Limb (tissue), 2 donors: Measurements from ENCODE around the gene CHIT1.

Experiments used
- DNase-seq, 2 donors: peaks; one replicate each; pipeline ENCODE4 v3.0.0-alpha.2; 2016; ENCODE audit errors: extremely low spot score in 2 of 2

The CHIT1 gene

DNA sequence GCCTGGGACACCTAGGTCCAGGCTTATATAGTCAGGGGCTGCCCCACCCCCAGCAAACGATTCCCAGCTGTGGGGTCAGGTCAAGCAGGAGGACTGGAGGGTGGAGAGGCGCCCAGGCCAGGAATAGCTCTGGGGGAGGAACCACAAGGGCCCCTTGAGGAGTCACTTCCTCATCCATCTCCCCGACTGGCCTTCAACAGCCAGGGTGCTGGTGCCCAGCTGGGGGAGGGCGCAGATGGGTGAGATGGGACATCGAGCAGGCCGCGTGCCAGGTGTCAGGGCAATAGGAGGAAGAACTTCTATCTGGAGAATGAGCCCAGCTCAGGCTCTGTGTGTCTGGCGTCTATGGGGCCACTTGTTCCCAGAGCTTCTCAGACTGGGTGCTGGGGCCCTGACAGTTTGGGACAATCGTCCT is 53.6 kb downstream of the CHIT1 start:
- peak in 1 of 2 donors; percentile 49 for DNase-seq

DNA sequence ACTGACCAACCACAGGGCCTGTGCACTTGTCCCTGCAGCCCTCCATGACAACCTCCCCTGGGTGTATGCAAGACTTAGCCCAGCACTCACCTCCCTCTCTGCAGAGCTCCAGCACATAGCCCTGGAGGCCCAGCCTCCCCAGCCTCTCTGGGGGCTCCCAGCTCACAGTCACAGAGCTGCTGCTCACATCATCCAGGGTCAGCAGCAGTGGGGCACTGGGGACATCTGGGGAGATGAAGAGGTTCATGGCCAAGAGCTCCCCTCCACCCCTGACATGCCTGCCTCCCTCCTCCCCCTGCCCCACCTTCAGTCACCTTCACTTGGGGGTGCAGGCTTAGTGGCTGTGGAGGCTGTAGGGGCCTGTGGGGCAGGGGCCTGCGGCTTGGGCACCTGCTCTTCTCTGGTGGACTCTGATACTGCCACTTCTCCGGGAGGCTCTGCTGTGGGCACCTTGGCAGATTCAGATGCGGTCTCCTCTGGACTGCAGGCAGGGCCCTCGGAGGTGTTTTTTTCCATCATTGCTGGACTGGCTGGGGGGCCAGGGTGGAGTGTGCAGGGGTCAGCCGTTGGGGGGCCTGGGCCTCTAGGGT is 54.1 kb downstream of the CHIT1 start, which contains the start of gene MYBPH:
TSS of gene MYBPH (minus strand) at position 590 of the 590 bp plus-strand sequence. CDS start at position 519, 71 bp downstream.
- no peak for DNase-seq

DNA sequence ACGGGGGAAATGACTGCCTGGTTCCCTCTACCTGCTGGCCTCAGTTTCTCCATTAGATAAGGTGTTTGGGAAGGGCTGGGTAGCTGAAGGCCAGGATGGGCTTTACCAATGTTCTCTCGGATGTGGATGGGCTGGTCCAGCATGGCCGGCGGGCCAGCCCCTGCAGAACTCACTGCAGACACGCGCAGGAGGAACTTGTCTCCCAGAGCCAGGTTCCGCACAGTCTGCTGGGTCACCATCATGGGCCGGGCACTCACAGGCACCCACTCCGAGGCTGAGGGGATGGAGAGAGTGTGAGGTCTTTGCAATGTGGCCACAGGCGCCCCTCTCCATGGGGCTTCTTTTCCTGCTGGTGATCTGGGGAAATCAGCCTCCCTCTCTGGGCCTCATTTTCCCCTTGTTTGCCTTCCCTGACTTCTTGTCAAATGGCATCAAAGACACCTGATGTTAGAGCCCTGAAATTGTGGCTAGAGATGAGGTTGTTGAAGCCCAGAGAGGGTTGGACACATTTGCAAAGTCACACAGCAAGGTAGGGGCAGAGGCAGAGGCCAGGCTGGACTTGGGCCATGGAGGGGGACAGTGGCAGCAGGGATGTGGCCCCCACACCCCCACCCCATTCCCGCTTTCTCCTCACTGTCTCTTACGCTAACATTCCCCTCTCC is 55.0 kb downstream of the CHIT1 start:
- no peak for DNase-seq

DNA sequence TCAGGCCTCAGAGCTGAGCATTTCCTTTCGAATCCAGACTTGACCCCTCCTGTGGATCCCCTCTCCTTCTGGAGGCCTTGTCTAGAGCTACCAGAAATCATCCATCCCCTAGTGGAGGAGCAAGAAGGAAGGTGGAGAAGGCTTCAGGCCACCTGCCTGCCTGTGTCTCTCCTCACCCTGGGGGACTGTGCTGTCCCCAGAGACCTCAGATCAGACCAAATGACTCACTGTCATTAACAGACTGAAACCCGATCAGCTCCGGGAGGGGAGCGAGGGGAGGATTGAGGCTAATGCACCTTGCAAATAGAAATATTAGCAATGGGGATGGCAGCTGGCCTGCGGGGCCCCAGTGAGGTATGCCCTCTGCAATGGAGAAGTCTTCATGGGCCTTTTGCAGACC is 55.9 kb downstream of the CHIT1 start:
- DNase-seq: no peak

DNA sequence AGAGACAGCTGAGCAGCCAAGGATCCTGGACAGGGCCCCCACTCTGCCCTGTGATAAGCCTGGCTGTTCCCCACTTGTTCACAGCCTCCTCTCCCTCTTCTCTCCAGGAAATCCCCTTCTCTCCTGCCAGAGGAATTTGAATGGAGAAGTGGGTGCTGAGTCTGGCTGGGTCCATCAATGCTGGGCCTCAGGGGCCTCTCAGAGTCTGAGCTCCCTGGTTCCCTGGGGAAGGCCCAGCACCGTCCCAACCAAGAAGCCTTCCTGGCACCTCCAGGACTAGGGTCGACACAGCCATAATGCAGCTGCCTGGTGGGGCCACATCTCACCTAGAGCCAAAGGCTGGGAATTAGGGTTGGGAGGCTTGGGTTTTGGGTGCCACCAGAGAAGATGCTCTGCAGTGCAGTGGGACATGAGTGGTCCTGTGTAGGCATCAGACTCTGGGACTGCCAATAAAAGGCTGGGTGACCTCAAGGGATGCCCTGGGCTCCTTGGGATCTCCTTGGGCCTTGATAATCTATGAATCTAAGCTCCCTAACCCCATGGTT is 56.4 kb downstream of the CHIT1 start:
- DNase-seq: no peak

DNA sequence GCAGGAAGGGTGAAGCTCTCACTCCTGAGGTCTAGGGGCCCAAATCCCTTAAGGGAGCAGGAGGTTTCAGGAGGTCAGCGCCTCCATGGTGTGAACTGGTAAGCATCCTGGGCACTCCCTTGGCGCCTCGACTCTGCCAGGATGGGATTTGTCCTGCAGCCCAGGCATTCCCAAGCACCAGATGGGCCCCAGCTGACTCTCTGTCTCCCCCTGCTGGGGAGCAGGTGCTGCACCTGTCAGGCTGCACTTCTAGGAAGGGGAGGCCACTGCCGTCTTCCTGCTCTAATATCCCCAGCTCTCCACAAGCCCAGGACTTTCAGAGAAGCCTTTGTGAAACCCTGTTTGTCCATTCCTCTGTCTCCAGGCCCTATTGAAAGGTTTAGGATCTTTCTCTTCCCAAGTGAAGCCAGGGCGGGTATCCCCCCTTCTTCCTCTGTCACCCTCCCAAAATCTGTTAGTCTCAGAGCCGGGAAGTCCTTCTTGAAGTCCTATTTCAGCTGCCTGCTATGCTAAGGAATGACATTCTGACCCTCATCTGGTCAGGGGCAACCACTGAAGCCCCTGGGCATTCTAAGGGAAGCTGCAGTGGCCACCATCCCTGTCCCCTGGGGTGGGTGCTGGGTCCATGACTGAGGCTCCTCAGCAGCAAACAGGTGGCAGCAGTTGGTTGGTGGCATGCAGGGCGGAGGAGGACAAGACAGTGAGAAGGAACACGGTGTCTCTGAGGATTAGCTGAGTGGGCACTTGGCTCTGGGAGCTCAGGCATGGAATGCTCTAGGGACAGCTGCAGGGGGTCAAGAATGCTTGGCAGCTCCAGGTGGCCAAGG is 57.1 kb downstream of the CHIT1 start:
- DNase-seq: peak in 1 of 2 donors; percentile 55

DNA sequence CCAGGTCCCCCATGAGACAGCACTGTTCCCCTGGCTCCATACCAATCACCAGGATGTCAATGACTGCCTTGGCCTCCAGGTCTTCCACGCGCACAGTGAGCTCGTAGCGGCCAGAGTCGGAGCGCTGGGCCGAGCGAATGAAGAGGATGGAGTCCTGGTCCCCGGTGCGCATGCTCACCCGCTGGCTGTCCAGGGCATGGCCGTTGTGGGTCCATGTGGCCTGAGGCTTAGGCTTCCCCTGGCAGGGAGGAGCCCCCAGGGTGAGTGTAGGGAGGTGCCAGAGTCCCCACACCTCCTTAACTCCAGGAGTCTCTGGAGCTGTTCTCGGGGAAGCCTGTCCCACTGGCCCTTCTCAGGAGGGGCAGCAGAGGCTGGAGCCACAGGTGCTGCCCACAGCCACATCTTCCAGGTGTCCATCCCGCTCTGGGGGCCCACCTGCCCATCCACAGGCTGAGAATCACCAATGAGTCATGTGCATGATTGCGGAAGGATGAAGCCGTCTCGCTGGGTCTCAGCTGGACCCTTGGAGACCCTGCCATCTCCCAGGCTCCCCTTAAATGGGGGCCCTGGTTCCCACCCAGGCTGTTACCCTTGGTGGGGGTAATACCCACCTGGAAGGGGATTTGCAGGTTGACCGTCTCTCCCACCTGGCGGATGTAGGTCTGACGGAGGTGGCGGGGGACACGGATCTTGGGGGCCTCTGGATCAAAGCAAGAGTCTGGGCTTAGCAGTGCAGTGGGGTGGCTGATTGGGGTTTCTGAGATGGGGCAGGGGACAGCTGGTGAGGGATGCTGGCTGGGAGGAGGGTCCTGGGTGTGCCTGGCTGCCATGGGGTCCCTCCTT is 57.9 kb downstream of the CHIT1 start:
- DNase-seq: no peak

DNA sequence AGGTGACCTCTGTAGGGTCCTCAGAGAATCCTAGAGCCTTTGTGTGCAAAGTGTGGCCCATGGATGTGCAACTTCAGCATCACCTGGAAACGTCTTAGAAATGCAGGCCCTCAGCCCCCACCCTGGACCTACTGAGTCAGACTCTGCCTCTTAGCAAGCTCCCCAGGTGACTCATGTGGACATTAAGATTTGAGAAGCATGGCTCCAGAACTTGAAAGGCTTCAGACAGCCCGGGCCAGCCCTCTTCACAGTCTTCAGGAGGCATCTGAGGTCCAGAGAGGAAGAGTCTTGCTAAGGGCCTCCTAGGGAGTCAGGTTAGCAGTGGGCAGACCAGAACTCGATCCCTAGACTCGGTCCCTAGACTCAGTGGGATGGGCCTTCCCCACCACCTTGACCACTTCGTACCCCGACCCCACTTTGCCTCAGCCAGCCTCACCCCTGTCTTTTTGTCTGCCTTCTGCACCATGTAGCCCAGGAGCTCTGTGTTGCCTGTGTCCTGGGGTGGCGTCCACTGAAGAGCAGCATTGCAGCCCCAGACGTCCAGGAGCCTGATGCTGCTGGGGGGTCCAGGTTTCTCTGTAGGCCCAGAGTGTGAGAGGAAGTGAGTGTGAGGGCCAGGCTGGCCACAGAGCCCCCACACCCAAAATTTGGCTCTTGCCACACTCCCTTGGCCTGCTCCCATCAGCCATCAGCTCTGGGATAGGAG is 58.7 kb downstream of the CHIT1 start:
- DNase-seq: no peak

DNA sequence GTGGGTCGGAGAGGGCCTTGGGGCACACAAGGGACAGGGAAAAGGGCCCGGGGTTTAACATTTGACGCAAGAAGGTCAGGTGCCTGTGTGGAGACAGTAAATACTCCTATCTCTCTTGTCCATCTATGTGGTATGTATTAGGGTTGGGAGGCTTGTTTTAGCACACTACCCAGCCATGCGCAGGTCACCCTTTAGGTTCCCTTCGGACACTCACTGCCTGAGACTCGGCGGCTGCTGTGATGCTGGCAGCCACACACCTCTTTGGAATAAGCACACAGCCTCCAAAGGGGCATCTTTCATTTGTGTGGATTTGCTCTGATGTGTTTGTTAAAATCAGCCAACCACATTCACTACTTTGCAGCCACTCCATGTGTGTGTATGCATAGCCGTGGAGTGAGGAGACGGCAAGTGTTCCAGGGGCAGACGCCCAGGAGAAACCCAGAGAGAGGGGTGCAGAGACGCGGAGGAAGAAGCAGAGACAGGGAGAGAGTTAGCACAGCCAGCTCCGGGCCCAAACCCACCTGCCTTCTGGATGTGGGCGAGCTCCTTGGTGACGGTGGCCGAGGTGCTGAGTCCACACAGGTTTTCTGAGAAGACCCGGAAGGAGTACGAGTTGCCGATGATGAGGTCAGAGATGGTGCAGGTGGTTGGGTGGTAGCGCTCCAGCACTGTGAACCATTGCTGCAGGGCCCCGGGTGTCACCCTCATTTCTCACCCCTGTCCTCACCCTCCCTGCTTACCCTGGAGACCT is 59.5 kb downstream of the CHIT1 start:
- DNase-seq: no peak

DNA sequence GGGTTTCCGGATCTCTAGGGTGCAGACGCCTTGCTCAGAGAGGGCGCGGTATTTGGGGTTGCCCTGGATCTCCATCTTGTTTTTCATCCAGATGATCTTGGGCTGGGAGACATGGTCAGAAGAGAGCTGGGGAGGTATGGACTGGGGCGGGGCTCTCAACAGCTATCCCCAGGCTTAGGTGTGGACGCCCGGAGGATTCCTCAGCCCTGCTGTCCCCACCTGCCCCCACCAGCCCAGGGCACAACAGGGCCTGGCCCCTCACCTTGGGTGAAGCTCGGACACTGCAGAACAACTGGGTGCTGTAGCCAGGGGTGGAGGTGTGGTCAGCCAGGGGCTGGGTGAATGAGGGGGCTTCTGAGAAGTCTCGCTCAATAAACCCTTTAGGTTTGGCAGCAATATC is 60.5 kb downstream of the CHIT1 start:
- no peak for DNase-seq

DNA sequence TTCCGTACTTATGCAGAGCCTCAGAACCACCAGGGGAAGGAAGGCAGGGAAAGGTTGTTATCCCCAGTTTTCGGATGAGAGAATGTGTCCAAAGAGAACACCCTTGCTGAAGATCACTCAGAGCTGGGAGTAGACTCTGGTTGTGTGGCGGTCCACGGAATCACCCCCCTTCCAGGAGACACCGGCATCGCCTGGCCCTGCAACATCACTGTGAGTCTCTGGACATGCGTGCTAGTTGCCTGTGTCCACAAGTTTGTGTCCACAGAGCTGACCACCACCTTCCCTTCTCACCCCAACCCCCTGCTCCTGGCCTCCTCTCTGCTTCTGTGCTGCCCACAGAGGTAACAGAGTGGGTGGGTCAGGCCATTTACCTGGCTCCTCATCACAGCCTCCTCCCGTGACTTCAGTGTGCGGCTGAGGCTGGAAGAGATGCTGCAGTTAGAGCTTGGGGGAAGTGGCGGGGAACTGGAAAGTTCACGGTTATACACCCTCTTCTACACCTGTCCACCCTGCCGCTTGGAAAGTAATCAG is 61.2 kb downstream of the CHIT1 start:
- no peak for DNase-seq

DNA sequence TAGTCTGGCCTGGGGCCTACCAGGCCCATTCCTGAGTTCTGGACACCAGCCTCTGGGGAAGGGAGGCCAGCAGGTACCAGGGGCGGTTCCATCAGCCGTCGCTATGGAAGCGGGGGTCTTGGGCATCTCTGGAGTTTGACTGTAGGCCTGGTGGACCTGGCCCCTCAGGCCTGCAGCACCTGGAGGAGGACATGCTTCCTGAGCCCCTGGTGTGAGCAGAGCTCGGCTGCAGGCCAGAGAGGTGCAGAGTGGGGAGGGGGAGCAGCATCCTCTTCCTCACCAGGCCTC is 61.6 kb downstream of the CHIT1 start:
- no peak for DNase-seq

DNA sequence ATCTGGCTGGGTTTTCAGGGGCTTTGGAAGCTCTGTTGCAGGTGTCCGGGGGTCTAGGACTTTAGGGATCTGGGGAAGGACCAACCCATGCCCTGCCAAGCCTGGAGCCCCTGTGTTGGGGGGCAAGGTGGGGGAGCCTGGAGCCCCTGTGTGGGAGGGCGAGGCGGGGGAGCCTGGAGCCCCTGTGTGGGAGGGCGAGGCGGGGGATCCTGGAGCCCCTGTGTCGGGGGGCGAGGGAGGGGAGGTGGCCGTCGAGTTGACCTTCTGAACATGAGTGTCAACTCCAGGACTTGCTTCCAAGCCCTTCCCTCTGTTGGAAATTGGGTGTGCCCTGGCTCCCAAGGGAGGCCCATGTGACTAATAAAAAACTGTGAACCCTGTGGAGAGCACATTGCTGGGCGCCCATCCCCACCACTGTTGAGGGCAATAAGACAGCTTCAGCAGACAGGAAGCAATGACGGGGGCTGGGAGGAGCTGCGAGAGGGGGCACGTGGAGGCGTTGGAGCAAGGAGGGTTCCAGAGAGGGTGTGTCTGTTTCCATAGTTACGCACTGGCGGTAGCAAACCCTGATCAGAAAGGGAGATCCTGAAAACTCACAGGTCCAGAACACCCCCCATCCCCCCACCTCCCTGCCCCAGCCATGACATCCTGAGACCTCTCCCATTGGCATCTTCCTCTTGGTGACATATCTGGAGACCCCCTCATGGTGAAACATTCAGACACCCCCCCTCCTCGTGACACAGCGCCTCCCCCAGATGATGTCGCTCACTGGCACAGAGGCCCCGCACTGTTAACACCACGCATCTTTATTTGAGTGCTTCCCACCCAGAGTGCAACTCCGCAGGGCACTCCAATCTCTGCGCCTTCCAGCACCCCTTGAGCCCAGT is 62.2 kb downstream of the CHIT1 start:
- no peak for DNase-seq

DNA sequence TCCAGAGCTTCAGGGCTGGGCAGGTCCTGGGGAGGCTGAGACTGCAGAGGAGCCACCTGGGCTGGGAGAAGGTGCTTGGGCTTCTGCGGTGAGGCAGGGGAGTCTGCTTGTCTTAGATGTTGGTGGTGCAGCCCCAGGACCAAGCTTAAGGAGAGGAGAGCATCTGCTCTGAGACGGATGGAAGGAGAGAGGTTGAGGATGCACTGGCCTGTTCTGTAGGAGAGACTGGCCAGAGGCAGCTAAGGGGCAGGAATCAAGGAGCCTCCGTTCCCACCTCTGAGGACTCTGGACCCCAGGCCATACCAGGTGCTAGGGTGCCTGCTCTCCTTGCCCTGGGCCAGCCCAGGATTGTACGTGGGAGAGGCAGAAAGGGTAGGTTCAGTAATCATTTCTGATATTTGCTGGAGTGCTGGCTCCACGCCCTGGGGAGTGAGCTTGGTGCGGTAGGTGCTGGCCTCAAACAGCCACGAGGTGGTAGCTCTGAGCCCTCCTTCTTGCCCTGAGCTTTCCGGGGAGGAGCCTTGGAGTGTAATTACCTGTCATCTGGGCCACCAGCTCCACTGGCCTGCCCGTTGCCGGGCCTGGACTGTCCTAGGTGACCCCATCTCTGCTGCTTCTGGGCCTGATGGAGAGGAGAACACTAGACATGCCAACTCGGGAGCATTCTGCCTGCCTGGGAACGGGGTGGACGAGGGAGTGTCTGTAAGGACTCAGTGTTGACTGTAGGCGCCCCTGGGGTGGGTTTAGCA is 63.1 kb downstream of the CHIT1 start:
- DNase-seq: no peak
